Natural killer cell (primary cell): Measurements from ENCODE around the gene ANKLE2. TPM values are rescaled to one million over a fixed set of nuclear protein-coding genes. Genes with fewer than 3 reads are reported as not detected.
"Not testable (repeated sequence)": the region's sequence is repeated elsewhere in the genome, so short reads cannot be mapped to it uniquely, and the experiment has no call there.

ENCODE experiments used
- ATAC-seq, 3 donors: fragments of 150-1000 bp in 2 of 3; fragments of 200-7000 bp in 1 of 3; cut with Tn5 transposase; 1 replicate in 1 of 3; 2 replicates in 2 of 3; pipeline ENCODE4 v1.10.0; 2021; ENCODE audit warnings: mild to moderate bottlenecking in 2 of 3, moderate library complexity in 2 of 3
- DNase-seq, 2 donors: peaks; one replicate each; pipeline versions ENCODE4 v3.0.0 to v3.0.0-alpha.2; 2013 to 2021; ENCODE audit warnings: mixed read lengths in 1 of 2
- H3K27ac ChIP-seq: one replicate; pipeline ENCODE4 v1.5.1; 2013; ENCODE audit warnings: mild to moderate bottlenecking, low read length
- H3K27me3 ChIP-seq: one replicate; pipeline ENCODE4 v1.6.1; 2013; ENCODE audit warnings: low read length; ENCODE audit not compliant: control insufficient read depth, insufficient read depth
- H3K36me3 ChIP-seq: one replicate; pipeline ENCODE4 v1.6.1; 2013; ENCODE audit warnings: low read length; ENCODE audit not compliant: control insufficient read depth, insufficient read depth
- H3K4me1 ChIP-seq: one replicate; pipeline ENCODE4 v1.6.1; 2013; ENCODE audit warnings: low read length; ENCODE audit not compliant: control insufficient read depth, insufficient read depth
- H3K4me3 ChIP-seq: one replicate; pipeline ENCODE4 v1.5.1; 2013; ENCODE audit warnings: low read length
- H3K9me3 ChIP-seq: one replicate; pipeline ENCODE4 v1.6.1; 2013; ENCODE audit warnings: low read length; ENCODE audit not compliant: control insufficient read depth, insufficient read depth
- H3K27ac Mint-ChIP-seq, 2 donors: one replicate each; pipeline ENCODE4 v1.8.0; 2022; ENCODE audit warnings: mild to moderate bottlenecking in 2 of 2, mixed read lengths in 2 of 2, moderate library complexity in 1 of 2
- H3K27me3 Mint-ChIP-seq, 2 donors: one replicate each; pipeline ENCODE4 v1.8.0; 2022; ENCODE audit warnings: low read depth in 2 of 2, mixed read lengths in 2 of 2
- H3K36me3 Mint-ChIP-seq: one replicate; pipeline ENCODE4 v1.8.0; 2022; ENCODE audit warnings: mixed read lengths
- H3K4me1 Mint-ChIP-seq, 2 donors: one replicate each; pipeline ENCODE4 v1.8.0; 2022; ENCODE audit warnings: mixed read lengths in 2 of 2
- H3K4me3 Mint-ChIP-seq: one replicate; pipeline ENCODE4 v1.8.0; 2022; ENCODE audit warnings: mild to moderate bottlenecking, moderate library complexity, mixed read lengths
- H3K9me3 Mint-ChIP-seq, 2 donors: one replicate each; pipeline ENCODE4 v1.8.0; 2022; ENCODE audit warnings: mixed read lengths in 2 of 2
- WGBS: methylation state at CpG from one replicate; pipeline ENCODE4 v1.1.7; 2013; ENCODE audit warnings: missing lambda C conversion rate; ENCODE audit not compliant: insufficient coverage; 5-methylcytosine and 5-hydroxymethylcytosine counted together
- intact Hi-C: fragments of 100-400 bp; cut with micrococcal nuclease; formaldehyde crosslinking; loops from one replicate; pipeline ENCODE4 v1.14.2; 2022
- total RNA-seq, 4 donors: library from RNA; stranded (reverse); fragments of 120-200 nt in 1 of 4; gene quantifications; one replicate each; pipeline versions ENCODE4 v1.2.3 to v1.2.4, GENCODE V29; 2013 to 2022
- TF ChIP-seq, protein P1 (sequence below): fragments of 200-600 bp; IDR thresholded peaks from one replicate; pipeline ENCODE4 v1.8.0; 2022; ENCODE audit warnings: antibody characterized with exemption

The ANKLE2 gene
- total RNA-seq, 3 donors from 2014 or later (not counting 1 experiment from before 2014, with no cell fraction given): 67.3 to 86.4 (median 84.6) TPM

DNA sequence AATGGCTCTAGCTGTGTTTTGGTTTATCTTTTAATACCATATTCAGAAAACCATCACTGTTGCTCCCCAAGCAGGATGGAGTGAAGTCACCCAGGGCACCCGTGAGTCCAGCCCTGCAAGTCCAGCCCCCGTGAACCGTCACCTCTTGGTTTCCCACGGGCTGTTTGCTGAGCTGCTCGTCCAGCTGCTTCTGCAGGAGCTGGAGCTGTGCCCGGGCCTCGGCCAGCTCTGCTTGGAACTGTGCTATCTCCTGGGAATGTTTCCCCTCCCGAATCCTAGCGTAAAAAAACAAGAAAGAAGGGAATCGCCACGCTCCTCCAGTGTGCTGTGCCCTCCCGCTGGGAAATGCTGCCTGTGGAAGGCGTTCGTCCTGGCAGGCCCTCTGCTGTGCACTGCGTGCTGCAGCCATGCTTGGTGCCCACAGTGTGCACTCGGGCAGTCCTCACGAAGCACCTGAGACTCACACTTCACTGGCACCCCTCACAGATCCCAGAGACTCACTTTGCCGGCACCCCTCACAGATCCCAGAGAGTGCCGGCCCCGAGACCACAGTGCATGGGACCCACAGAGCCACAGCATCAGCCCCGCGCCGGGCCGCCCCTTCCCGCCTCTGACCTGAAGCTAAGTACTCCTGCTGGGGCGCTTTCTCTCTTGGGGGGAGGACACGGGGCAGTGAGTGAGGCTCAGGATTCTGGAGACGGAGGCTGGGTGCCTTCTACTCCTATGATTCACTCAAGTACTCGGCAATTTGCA lies 15.4 kb upstream of the ANKLE2 start:
- Histone ChIP-seq H3K4me1 (peaks cover 9% of the 10 kb centered on the region), H3K27me3 (no peaks in the 10 kb centered on the region), H3K27ac (no peak overlapping the region), H3K4me3 (no peak overlapping the region), H3K9me3 (no peaks in the 10 kb centered on the region), H3K36me3 (peaks cover 70% of the 10 kb centered on the region)
- DNase-seq (no peak), ATAC-seq (no peak)
- TF ChIP-seq, protein P1, sequence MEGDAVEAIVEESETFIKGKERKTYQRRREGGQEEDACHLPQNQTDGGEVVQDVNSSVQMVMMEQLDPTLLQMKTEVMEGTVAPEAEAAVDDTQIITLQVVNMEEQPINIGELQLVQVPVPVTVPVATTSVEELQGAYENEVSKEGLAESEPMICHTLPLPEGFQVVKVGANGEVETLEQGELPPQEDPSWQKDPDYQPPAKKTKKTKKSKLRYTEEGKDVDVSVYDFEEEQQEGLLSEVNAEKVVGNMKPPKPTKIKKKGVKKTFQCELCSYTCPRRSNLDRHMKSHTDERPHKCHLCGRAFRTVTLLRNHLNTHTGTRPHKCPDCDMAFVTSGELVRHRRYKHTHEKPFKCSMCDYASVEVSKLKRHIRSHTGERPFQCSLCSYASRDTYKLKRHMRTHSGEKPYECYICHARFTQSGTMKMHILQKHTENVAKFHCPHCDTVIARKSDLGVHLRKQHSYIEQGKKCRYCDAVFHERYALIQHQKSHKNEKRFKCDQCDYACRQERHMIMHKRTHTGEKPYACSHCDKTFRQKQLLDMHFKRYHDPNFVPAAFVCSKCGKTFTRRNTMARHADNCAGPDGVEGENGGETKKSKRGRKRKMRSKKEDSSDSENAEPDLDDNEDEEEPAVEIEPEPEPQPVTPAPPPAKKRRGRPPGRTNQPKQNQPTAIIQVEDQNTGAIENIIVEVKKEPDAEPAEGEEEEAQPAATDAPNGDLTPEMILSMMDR: no peak
- Mint-ChIP-seq H3K4me3 (no peak overlapping the region), H3K4me1 (no peaks in the 10 kb centered on the region), H3K36me3 (no peaks in the 10 kb centered on the region), H3K9me3 (no peaks in the 10 kb centered on the region), H3K27me3 (no peaks in the 10 kb centered on the region), H3K27ac (no peak overlapping the region)
- WGBS: 97% methylated on average over 29 of the region's 29 CpGs
- intact Hi-C loops: no loop called here

DNA sequence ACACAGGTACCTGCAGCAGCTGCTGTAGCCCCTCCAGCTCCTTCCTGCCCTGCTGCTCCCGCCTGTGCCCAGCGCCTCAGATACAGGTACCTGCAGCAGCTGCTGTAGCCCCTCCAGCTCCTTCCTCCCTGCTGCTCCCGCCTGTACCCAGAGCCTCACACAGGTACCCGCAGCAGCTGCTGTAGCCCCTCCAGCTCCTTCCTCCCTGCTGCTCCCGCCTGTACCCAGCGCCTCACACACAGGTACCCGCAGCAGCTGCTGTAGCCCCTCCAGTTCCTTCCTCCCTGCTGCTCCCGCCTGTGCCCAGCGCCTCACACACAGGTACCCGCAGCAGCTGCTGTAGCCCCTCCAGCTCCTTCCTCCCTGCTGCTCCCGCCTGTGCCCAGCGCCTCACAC lies 14.6 kb upstream of the ANKLE2 start:
- DNase-seq, H3K36me3 Mint-ChIP-seq, H3K9me3 ChIP-seq, H3K27ac Mint-ChIP-seq, H3K9me3 Mint-ChIP-seq, H3K4me1 Mint-ChIP-seq, H3K27me3 Mint-ChIP-seq, H3K4me3 Mint-ChIP-seq, ATAC-seq, H3K4me3 ChIP-seq, intact Hi-C loops, H3K27ac ChIP-seq, H3K27me3 ChIP-seq: not testable (repeated sequence)
- Histone ChIP-seq H3K4me1 (peaks cover 16% of the 10 kb centered on the region), H3K36me3 (peaks cover 63% of the 10 kb centered on the region)
- WGBS: 76% methylated on average over 11 of the region's 12 CpGs

DNA sequence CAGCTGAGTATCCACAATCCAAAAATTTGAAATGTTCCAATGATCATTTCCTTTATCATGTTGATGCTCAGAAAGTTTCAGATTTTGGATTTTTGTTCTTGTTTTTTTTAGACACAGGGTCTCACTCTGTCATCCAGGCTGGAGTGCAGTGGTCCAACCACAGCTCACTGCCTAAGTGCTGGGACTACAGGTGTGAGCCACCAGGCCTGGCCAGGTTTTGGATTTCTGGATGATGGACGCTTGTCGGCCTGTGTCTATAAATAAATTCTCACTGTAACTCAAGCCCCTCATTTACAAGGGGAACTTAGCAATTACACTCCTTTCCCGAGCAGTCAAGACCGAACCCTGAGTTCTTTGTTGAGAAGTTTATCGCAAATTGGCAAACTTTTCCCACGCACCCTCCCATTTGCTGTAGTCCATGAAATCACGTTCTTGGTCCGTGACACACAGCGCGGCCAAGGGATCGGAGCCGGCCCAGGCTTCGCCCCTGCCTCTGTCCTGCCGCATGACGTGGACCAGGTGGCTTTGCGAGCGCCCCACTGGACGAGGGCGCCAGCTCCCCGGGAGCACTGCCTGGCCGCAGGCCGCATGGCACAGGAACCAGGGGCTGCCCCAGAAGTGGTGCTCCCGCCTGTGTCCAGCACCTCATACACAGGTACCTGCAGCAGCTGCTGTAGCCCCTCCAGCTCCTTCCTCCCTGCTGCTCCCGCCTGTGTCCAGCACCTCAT lies 14.0 kb upstream of the ANKLE2 start:
- Mint-ChIP-seq H3K27me3 (no peaks in the 10 kb centered on the region), H3K9me3 (no peaks in the 10 kb centered on the region), H3K36me3 (no peaks in the 10 kb centered on the region), H3K27ac (no peak overlapping the region), H3K4me3 (no peak overlapping the region), H3K4me1 (no peaks in the 10 kb centered on the region)
- intact Hi-C loops: no loop called here
- TF ChIP-seq, protein P1: no peak
- no peak overlapping the region for H3K4me3 ChIP-seq
- no peak for DNase-seq
- no peaks in the 10 kb centered on the region for H3K9me3 ChIP-seq
- WGBS: 96% methylated on average over 23 of the region's 24 CpGs
- H3K27ac ChIP-seq: no peak overlapping the region
- peaks cover 20% of the 10 kb centered on the region for H3K4me1 ChIP-seq
- no peak for ATAC-seq
- H3K36me3 ChIP-seq: peaks cover 59% of the 10 kb centered on the region
- H3K27me3 ChIP-seq: no peaks in the 10 kb centered on the region

DNA sequence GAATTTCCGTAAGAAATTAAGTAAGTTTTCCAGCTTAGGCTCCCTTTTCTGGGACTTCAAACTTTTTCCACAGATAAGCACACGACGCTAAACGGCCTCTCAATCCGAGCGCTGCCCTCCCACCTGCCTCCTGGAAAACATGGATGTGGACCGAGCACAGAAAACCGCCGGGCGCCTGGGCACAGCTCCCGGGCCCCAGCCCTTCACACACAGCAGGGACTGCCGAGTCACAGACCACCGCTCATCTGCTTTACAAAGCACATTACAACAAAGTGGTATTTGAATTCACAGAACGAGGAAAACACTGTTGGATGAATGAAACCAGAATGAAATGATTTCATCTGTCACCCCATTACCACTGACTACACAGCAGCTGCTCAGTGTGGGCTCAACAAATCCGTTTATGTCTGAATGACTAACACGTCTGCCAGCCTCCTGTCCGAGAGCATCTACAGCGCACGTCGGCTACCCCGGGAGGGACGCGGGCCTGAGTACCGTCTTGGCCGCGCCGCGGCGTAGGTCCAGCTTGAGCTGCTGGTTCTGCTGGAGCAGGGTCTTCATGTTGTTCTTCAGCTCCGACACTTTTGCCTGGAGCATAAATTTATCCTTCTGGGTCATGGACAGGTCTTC lies 13.1 kb upstream of the ANKLE2 start:
- intact Hi-C loops: no loop called here
- TF ChIP-seq, protein P1: no peak
- 98% methylated on average over 29 of the region's 30 CpGs for WGBS
- Histone ChIP-seq H3K27me3 (no peaks in the 10 kb centered on the region), H3K36me3 (peaks cover 50% of the 10 kb centered on the region), H3K27ac (no peak overlapping the region), H3K4me1 (peaks cover 26% of the 10 kb centered on the region), H3K4me3 (no peak overlapping the region), H3K9me3 (no peaks in the 10 kb centered on the region)
- no peak for DNase-seq
- H3K9me3 Mint-ChIP-seq: no peaks in the 10 kb centered on the region
- no peaks in the 10 kb centered on the region for H3K36me3 Mint-ChIP-seq
- no peak for ATAC-seq
- H3K4me3 Mint-ChIP-seq: no peak overlapping the region
- no peak overlapping the region for H3K27ac Mint-ChIP-seq
- no peaks in the 10 kb centered on the region for H3K27me3 Mint-ChIP-seq
- no peaks in the 10 kb centered on the region for H3K4me1 Mint-ChIP-seq
